ENCODE data around the gene GCNT1. TPM values are rescaled to one million over a fixed set of nuclear protein-coding genes. Genes with fewer than 3 reads are reported as not detected.

Gene GCNT1
- total and polyA plus RNA-seq, 7 donors: 0.11 to 2.6 (median 1.1) TPM

Other genes starting within 250 kb of the GCNT1 start
- gene RFK, start 64.8 kb upstream of the GCNT1 start, total RNA-seq: 10 to 100 TPM; 12.4 to 18.1 (median 15.1) TPM
- gene RFK, start 64.8 kb upstream of the GCNT1 start, polyA plus RNA-seq: 10 to 100 TPM; 12.1 to 28.0 (median 23.0) TPM